Measurements from ENCODE around the gene FLNC.

The FLNC gene

GRCh38 chr7:128794020-128794419 lies 36.2 kb upstream of the FLNC start:
- Histone ChIP-seq H2AFZ (ENCODE audit: low read depth, low read length) (no peak overlapping the region), H3K4me1 (ENCODE audit: insufficient read depth, low read length) (peaks cover 14% of the 10 kb centered on the region), H3K9me3 (ENCODE audit: low read length) (peaks cover 4% of the 10 kb centered on the region), H3K36me3 (ENCODE audit: insufficient read depth, low read length) (peaks cover 13% of the 10 kb centered on the region), H3K27me3 (ENCODE audit: insufficient read depth, low read length) (no peaks in the 10 kb centered on the region), H3K4me3 (ENCODE audit: low read length) (no peak overlapping the region)

DNA sequence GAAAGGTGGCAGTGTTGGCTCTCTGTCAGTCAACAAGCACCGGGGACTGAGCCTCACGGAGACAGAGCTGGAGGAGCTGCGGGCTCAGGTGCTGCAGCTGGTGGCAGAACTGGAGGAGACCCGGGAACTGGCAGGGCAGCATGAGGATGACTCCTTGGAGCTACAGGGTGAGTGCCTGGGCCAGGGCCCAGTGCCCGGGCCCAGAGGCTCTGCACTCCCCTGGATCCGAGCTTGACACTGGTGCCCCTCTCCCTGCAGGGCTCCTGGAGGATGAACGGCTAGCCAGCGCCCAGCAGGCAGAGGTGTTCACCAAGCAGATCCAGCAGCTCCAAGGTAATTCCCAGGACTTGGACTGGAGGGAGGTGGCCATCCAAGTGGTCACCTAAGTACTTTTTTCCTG lies 35.8 kb upstream of the FLNC start:
- no peak overlapping the region for H2AFZ ChIP-seq (ENCODE audit: low read depth, low read length)

GRCh38 chr7:128795129-128795528 lies 35.1 kb upstream of the FLNC start:
- Histone ChIP-seq H3K27me3 (ENCODE audit: insufficient read depth, low read length) (no peaks in the 10 kb centered on the region), H3K4me3 (ENCODE audit: low read length) (no peak overlapping the region), H3K4me1 (ENCODE audit: insufficient read depth, low read length) (peaks cover 14% of the 10 kb centered on the region), H3K9me3 (ENCODE audit: low read length) (peaks cover 4% of the 10 kb centered on the region), H3K36me3 (ENCODE audit: insufficient read depth, low read length) (peaks cover 17% of the 10 kb centered on the region), H2AFZ (ENCODE audit: low read depth, low read length) (no peak overlapping the region)

More for the DNA sequence above, 35.8 kb upstream of the FLNC start:
- Histone ChIP-seq H3K4me3 (ENCODE audit: low read length) (no peak overlapping the region), H3K36me3 (ENCODE audit: insufficient read depth, low read length) (peaks cover 15% of the 10 kb centered on the region), H3K9me3 (ENCODE audit: low read length) (peaks cover 4% of the 10 kb centered on the region), H3K4me1 (ENCODE audit: insufficient read depth, low read length) (peaks cover 14% of the 10 kb centered on the region), H3K27me3 (ENCODE audit: insufficient read depth, low read length) (no peaks in the 10 kb centered on the region)

GRCh38 chr7:128796327-128796726 lies 33.9 kb upstream of the FLNC start:
- H3K4me1 ChIP-seq (ENCODE audit: insufficient read depth, low read length) = peaks cover 9% of the 10 kb centered on the region
- H3K36me3 ChIP-seq (ENCODE audit: insufficient read depth, low read length) = peaks cover 24% of the 10 kb centered on the region
- H3K4me3 ChIP-seq (ENCODE audit: low read length) = no peak overlapping the region
- no peak overlapping the region for H2AFZ ChIP-seq (ENCODE audit: low read depth, low read length)
- H3K9me3 ChIP-seq (ENCODE audit: low read length) = peaks cover 4% of the 10 kb centered on the region
- H3K27me3 ChIP-seq (ENCODE audit: insufficient read depth, low read length) = no peaks in the 10 kb centered on the region

DNA sequence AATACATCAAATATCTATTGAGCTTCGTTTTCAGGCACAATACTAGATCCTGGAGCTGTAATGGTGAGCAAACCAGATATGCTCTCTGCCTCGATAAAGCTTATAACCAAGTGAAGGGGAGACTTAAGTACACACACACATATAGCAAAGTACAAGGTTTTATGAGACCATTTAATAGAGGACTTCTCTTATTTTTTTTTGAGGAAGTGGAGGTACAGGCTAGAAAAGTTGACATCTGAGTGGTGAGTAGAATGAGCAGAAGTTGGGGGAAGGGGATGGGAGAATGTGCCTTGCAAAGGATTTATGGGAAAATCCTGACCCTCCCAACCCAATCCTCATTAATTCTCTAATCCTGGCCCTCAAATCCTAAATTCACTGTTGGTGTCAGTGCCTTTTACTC lies 30.8 kb upstream of the FLNC start:
- Histone ChIP-seq H3K27me3 (ENCODE audit: insufficient read depth, low read length) (no peaks in the 10 kb centered on the region), H3K36me3 (ENCODE audit: insufficient read depth, low read length) (peaks cover 42% of the 10 kb centered on the region), H3K4me1 (ENCODE audit: insufficient read depth, low read length) (no peaks in the 10 kb centered on the region), H3K9me3 (ENCODE audit: low read length) (peaks cover 4% of the 10 kb centered on the region), H3K4me3 (ENCODE audit: low read length) (no peak overlapping the region), H2AFZ (ENCODE audit: low read depth, low read length) (no peak overlapping the region)

GRCh38 chr7:128800567-128800966 lies 29.6 kb upstream of the FLNC start:
- no peak overlapping the region for H2AFZ ChIP-seq (ENCODE audit: low read depth, low read length)
- no peaks in the 10 kb centered on the region for H3K4me1 ChIP-seq (ENCODE audit: insufficient read depth, low read length)
- H3K27me3 ChIP-seq (ENCODE audit: insufficient read depth, low read length) = no peaks in the 10 kb centered on the region
- H3K9me3 ChIP-seq (ENCODE audit: low read length) = peaks cover 2% of the 10 kb centered on the region
- peaks cover 51% of the 10 kb centered on the region for H3K36me3 ChIP-seq (ENCODE audit: insufficient read depth, low read length)
- no peak overlapping the region for H3K4me3 ChIP-seq (ENCODE audit: low read length)

GRCh38 chr7:128801003-128801402 lies 29.2 kb upstream of the FLNC start:
- Histone ChIP-seq H3K4me3 (ENCODE audit: low read length) (no peak overlapping the region), H3K4me1 (ENCODE audit: insufficient read depth, low read length) (no peaks in the 10 kb centered on the region), H3K9me3 (ENCODE audit: low read length) (peaks cover 2% of the 10 kb centered on the region), H3K36me3 (ENCODE audit: insufficient read depth, low read length) (peaks cover 54% of the 10 kb centered on the region), H3K27me3 (ENCODE audit: insufficient read depth, low read length) (no peaks in the 10 kb centered on the region), H2AFZ (ENCODE audit: low read depth, low read length) (no peak overlapping the region)

GRCh38 chr7:128801667-128802418 lies 28.4 kb upstream of the FLNC start:
- peaks cover 2% of the 10 kb centered on the region for H3K9me3 ChIP-seq (ENCODE audit: low read length)
- H3K4me1 ChIP-seq (ENCODE audit: insufficient read depth, low read length) = no peaks in the 10 kb centered on the region
- no peak overlapping the region for H3K4me3 ChIP-seq (ENCODE audit: low read length)
- no peaks in the 10 kb centered on the region for H3K27me3 ChIP-seq (ENCODE audit: insufficient read depth, low read length)
- no peak overlapping the region for H2AFZ ChIP-seq (ENCODE audit: low read depth, low read length)
- peaks cover 57% of the 10 kb centered on the region for H3K36me3 ChIP-seq (ENCODE audit: insufficient read depth, low read length)

GRCh38 chr7:128804484-128804883 lies 25.7 kb upstream of the FLNC start:
- Histone ChIP-seq H3K9me3 (ENCODE audit: low read length) (no peaks in the 10 kb centered on the region), H2AFZ (ENCODE audit: low read depth, low read length) (no peak overlapping the region), H3K4me1 (ENCODE audit: insufficient read depth, low read length) (no peaks in the 10 kb centered on the region), H3K4me3 (ENCODE audit: low read length) (no peak overlapping the region), H3K36me3 (ENCODE audit: insufficient read depth, low read length) (peaks cover 66% of the 10 kb centered on the region), H3K27me3 (ENCODE audit: insufficient read depth, low read length) (no peaks in the 10 kb centered on the region)

DNA sequence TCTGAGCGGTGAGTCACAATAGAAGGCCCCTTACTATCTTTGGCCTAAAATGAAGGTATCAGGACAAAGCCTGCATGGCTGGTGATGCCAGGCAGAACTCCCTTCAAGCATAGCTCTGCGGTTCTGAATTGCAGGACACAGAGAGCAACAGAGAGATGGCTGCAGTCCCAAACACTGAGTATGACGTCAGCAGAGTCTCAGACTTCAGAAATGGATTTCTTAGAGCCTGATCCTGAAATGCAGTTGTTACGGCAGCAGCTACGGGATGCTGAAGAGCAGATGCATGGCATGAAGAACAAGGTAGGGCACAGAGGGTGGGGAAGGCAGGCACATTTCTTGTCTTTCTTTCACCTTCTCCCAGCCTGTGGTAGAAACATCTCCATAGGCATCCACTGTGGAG lies 25.0 kb upstream of the FLNC start:
- Histone ChIP-seq H3K36me3 (ENCODE audit: insufficient read depth, low read length) (peaks cover 68% of the 10 kb centered on the region), H2AFZ (ENCODE audit: low read depth, low read length) (no peak overlapping the region)

DNA sequence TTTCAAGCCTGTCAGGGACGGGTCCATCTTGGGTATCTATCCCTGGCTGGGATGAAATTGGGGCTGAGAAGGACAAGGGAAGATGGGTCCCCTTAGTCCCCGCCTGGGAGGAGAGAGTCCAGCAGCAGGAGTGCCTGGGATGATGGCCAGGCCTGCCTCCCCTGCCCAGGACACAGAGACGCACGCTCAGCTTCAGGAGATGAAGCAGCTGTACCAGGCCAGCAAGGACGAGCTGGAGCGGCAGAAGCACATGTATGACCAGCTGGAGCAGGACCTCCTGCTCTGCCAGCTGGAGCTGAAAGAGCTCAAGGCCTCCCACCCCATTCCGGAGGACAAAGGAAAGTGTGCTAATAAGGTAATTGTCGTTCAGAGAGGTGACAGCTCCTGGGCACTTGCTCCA lies 23.0 kb upstream of the FLNC start:
- H3K27me3 ChIP-seq (ENCODE audit: insufficient read depth, low read length) = no peaks in the 10 kb centered on the region
- no peaks in the 10 kb centered on the region for H3K4me1 ChIP-seq (ENCODE audit: insufficient read depth, low read length)
- no peaks in the 10 kb centered on the region for H3K9me3 ChIP-seq (ENCODE audit: low read length)
- no peak overlapping the region for H2AFZ ChIP-seq (ENCODE audit: low read depth, low read length)
- no peak overlapping the region for H3K4me3 ChIP-seq (ENCODE audit: low read length)
- peaks cover 67% of the 10 kb centered on the region for H3K36me3 ChIP-seq (ENCODE audit: insufficient read depth, low read length)

More for the DNA sequence above, 25.0 kb upstream of the FLNC start:
- Histone ChIP-seq H3K27me3 (ENCODE audit: insufficient read depth, low read length) (no peaks in the 10 kb centered on the region), H3K4me3 (ENCODE audit: low read length) (no peak overlapping the region), H3K9me3 (ENCODE audit: low read length) (no peaks in the 10 kb centered on the region), H3K4me1 (ENCODE audit: insufficient read depth, low read length) (no peaks in the 10 kb centered on the region)

DNA sequence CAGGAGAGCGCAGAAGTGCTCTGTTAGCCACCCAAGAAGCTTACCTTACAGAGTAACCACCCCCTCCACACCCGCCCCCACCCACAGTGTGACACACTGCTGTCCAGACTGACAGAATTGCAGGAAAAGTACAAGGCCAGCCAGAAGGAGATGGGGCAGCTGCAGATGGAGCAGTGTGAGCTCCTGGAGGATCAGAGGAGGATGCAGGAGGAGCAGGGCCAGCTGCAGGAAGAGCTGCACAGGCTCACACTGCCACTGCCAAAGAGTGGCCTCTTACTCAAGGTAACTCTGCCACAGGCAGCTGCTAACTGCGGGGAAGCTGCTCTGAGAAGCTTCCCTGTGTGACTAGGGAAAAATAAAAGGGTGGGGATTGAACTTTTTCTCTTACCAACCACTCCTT lies 20.8 kb upstream of the FLNC start:
- H3K36me3 ChIP-seq (ENCODE audit: insufficient read depth, low read length) = peaks cover 58% of the 10 kb centered on the region

DNA sequence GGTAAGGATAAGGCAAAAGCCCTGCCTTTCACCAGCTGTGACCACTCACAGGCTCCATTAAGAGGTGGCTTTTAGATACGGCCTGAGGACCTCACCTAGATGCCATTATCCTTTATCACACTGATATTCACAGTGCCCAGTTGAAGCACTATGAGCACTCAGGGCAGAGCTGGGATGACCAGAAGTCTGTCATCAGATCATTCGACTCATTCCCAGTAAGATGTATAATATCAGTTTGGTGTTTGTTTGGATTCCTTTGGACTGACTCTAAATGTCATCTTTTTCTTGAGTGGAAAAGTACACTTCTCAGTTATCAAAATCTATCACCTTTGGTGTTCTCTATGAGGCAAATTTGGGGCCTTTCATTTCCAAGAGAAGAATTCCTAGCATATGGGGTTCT lies 19.7 kb upstream of the FLNC start:
- Histone ChIP-seq H3K4me3 (ENCODE audit: low read length) (no peak overlapping the region), H3K36me3 (ENCODE audit: insufficient read depth, low read length) (peaks cover 47% of the 10 kb centered on the region), H2AFZ (ENCODE audit: low read depth, low read length) (no peak overlapping the region), H3K4me1 (ENCODE audit: insufficient read depth, low read length) (no peaks in the 10 kb centered on the region), H3K9me3 (ENCODE audit: low read length) (no peaks in the 10 kb centered on the region), H3K27me3 (ENCODE audit: insufficient read depth, low read length) (no peaks in the 10 kb centered on the region)

More for the DNA sequence above, 20.8 kb upstream of the FLNC start:
- Histone ChIP-seq H3K4me1 (ENCODE audit: insufficient read depth, low read length) (no peaks in the 10 kb centered on the region), H3K9me3 (ENCODE audit: low read length) (no peaks in the 10 kb centered on the region), H2AFZ (ENCODE audit: low read depth, low read length) (no peak overlapping the region), H3K4me3 (ENCODE audit: low read length) (no peak overlapping the region), H3K27me3 (ENCODE audit: insufficient read depth, low read length) (no peaks in the 10 kb centered on the region)

- Histone ChIP-seq H2AFZ (ENCODE audit: low read depth, low read length) (no peak overlapping the region), H3K4me3 (ENCODE audit: low read length) (no peak overlapping the region), H3K9me3 (ENCODE audit: low read length) (no peaks in the 10 kb centered on the region), H3K27me3 (ENCODE audit: insufficient read depth, low read length) (no peaks in the 10 kb centered on the region), H3K4me1 (ENCODE audit: insufficient read depth, low read length) (no peaks in the 10 kb centered on the region), H3K36me3 (ENCODE audit: insufficient read depth, low read length) (peaks cover 42% of the 10 kb centered on the region)
Measured at GRCh38 chr7:128810997-128811396, 19.2 kb upstream of the FLNC start.

All from neuron (in vitro differentiated cells).